Measurements from ENCODE around the gene HSPB1. TPM values are rescaled to one million over a fixed set of nuclear protein-coding genes. Genes with fewer than 3 reads are reported as not detected.
"Not testable (repeated sequence)": the region's sequence is repeated elsewhere in the genome, so short reads cannot be mapped to it uniquely, and the experiment has no call there.

HSPB1 gene
- total RNA-seq, 3 donors from 2014 or later: 207 to 840 (median 310) TPM

GRCh38 chr7:76267894-76268183 is 34.6 kb upstream of the HSPB1 start:
- Histone ChIP-seq H3K4me3 (no peak overlapping the region), H3K9me3 (no peaks in the 10 kb centered on the region), H3K4me1 (ENCODE audit: low read depth) (peaks cover 8% of the 10 kb centered on the region), H3K36me3 (ENCODE audit: low read depth) (no peaks in the 10 kb centered on the region)
- no peak for DNase-seq
- no peak for TF ChIP-seq CTCF (IDR thresholded peaks at IDR 0.05)
- ATAC-seq: no peak
- intact Hi-C loops (cut with DNase I, micrococcal nuclease): no loop called here

- ATAC-seq (no peak), DNase-seq (no peak)
- peaks cover 8% of the 10 kb centered on the region for H3K4me1 ChIP-seq (ENCODE audit: low read depth)
- H3K9me3 ChIP-seq: no peaks in the 10 kb centered on the region
- intact Hi-C loops (cut with DNase I, micrococcal nuclease): no loop called here
- no peak overlapping the region for H3K4me3 ChIP-seq
- no peak for TF ChIP-seq CTCF (IDR thresholded peaks at IDR 0.05)
- no peaks in the 10 kb centered on the region for H3K36me3 ChIP-seq (ENCODE audit: low read depth)
These were observed 34.1 kb upstream of the HSPB1 start for GRCh38 chr7:76268376-76268775.

- Histone ChIP-seq H3K36me3 (ENCODE audit: low read depth) (no peaks in the 10 kb centered on the region), H3K4me3 (no peak overlapping the region), H3K4me1 (ENCODE audit: low read depth) (peaks cover 8% of the 10 kb centered on the region), H3K9me3 (no peaks in the 10 kb centered on the region)
- intact Hi-C loops (cut with DNase I, micrococcal nuclease): no loop called here
- ATAC-seq (no peak), DNase-seq (no peak)
- no peak for TF ChIP-seq CTCF (IDR thresholded peaks at IDR 0.05)
These were observed 32.6 kb upstream of the HSPB1 start for GRCh38 chr7:76269895-76270294.

GRCh38 chr7:76271384-76271783 is 31.1 kb upstream of the HSPB1 start:
- H3K36me3 ChIP-seq (ENCODE audit: low read depth); H3K4me1 ChIP-seq (ENCODE audit: low read depth); intact Hi-C loops (cut with DNase I, micrococcal nuclease); ATAC-seq; H3K9me3 ChIP-seq; H3K4me3 ChIP-seq; DNase-seq: not testable (repeated sequence)

GRCh38 chr7:76272142-76272541 is 30.3 kb upstream of the HSPB1 start:
- no peak for TF ChIP-seq CTCF (IDR thresholded peaks at IDR 0.05)
- ATAC-seq (no peak), DNase-seq (no peak)
- H3K9me3 ChIP-seq: no peaks in the 10 kb centered on the region
- intact Hi-C loops (cut with DNase I, micrococcal nuclease): no loop called here
- no peaks in the 10 kb centered on the region for H3K36me3 ChIP-seq (ENCODE audit: low read depth)
- peaks cover 4% of the 10 kb centered on the region for H3K4me1 ChIP-seq (ENCODE audit: low read depth)
- no peak overlapping the region for H3K4me3 ChIP-seq

- no peak for DNase-seq
- ATAC-seq: no peak
- Histone ChIP-seq H3K4me1 (ENCODE audit: low read depth) (no peaks in the 10 kb centered on the region), H3K4me3 (no peak overlapping the region), H3K9me3 (no peaks in the 10 kb centered on the region), H3K36me3 (ENCODE audit: low read depth) (no peaks in the 10 kb centered on the region)
- no peak for TF ChIP-seq CTCF (IDR thresholded peaks at IDR 0.05)
- intact Hi-C loops (cut with DNase I, micrococcal nuclease): no loop called here
These were observed 29.5 kb upstream of the HSPB1 start for GRCh38 chr7:76272851-76273497.
